GM12878 (cell line): ENCODE measurements around the gene MPZL1. TPM values are rescaled to one million over a fixed set of nuclear protein-coding genes. Genes with fewer than 3 reads are reported as not detected.

Experiments used
- ATF2 ChIP-seq: IDR thresholded peaks from 2 replicates; pipeline ENCODE4 v1.6.1; 2012; ENCODE audit warnings: low read length, inconsistent platforms
- ATF7 ChIP-seq: fragments of 450-650 bp; IDR thresholded peaks from 2 replicates; pipeline ENCODE4 v1.6.1; 2016; ENCODE audit warnings: low read depth, mild to moderate bottlenecking
- BMI1 ChIP-seq: fragments of 450-650 bp; IDR thresholded peaks from 2 replicates; pipeline ENCODE4 v1.6.1; 2016; ENCODE audit warnings: mild to moderate bottlenecking, moderate library complexity, borderline replicate concordance
- CREB1 ChIP-seq: IDR thresholded peaks from 2 replicates; pipeline ENCODE4 v1.6.1; 2012; ENCODE audit warnings: low read depth, mild to moderate bottlenecking, inconsistent platforms
- CREM ChIP-seq: IDR thresholded peaks from 2 replicates; pipeline ENCODE4 v1.6.1; 2014; ENCODE audit warnings: antibody characterized with exemption, low read depth
- FOXK2 ChIP-seq: fragments of 450-650 bp; IDR thresholded peaks from 2 replicates; pipeline ENCODE4 v1.6.1; 2017; ENCODE audit warnings: mild to moderate bottlenecking, moderate library complexity
- HDGF ChIP-seq: fragments of 450-650 bp; IDR thresholded peaks from 2 replicates; pipeline ENCODE4 v1.6.1; 2016; ENCODE audit warnings: antibody characterized with exemption
- KDM1A ChIP-seq: fragments of 200-600 bp; sonication (generic); IDR thresholded peaks from 2 replicates; pipeline ENCODE4 v1.6.1; 2016; ENCODE audit warnings: borderline replicate concordance
- MEF2B ChIP-seq: fragments of 450-650 bp; IDR thresholded peaks from 2 replicates; pipeline ENCODE4 v1.6.1; 2018; ENCODE audit warnings: mild to moderate bottlenecking, moderate library complexity; ENCODE audit not compliant: partially characterized antibody, poor library complexity, severe bottlenecking
- MLLT1 ChIP-seq: fragments of 450-650 bp; IDR thresholded peaks from 2 replicates; pipeline ENCODE4 v1.6.1; 2016; ENCODE audit warnings: mild to moderate bottlenecking
- MXI1 ChIP-seq: fragments of 150-350 bp; IDR thresholded peaks from 2 replicates; pipeline ENCODE4 v1.6.1; 2011; ENCODE audit warnings: low read depth, mild to moderate bottlenecking, inconsistent platforms, low read length, improper control_type of control experiment
- PAX5 ChIP-seq: IDR thresholded peaks from 2 replicates; pipeline ENCODE4 v1.6.1; 2011; ENCODE audit warnings: low read depth, low read length, borderline replicate concordance
- PKNOX1 ChIP-seq: fragments of 450-650 bp; IDR thresholded peaks from 2 replicates; pipeline ENCODE4 v1.6.1; 2016; ENCODE audit warnings: mild to moderate bottlenecking
- RAD21 ChIP-seq: IDR thresholded peaks from 2 replicates; pipeline ENCODE4 v1.6.1; 2011; ENCODE audit warnings: mild to moderate bottlenecking, low read depth, low read length, moderate library complexity; ENCODE audit not compliant: insufficient read depth
- RELA ChIP-seq: fragments of 450-650 bp; IDR thresholded peaks from 2 replicates; pipeline ENCODE4 v1.8.0; 2014; ENCODE audit warnings: borderline replicate concordance; ENCODE audit not compliant: partially characterized antibody
- TARDBP ChIP-seq: IDR thresholded peaks from 2 replicates; pipeline ENCODE4 v1.6.1; 2016; ENCODE audit warnings: borderline replicate concordance
- ZBED1 ChIP-seq: IDR thresholded peaks from 2 replicates; pipeline ENCODE4 v1.6.1; 2016; ENCODE audit warnings: borderline replicate concordance
- ZBTB40 ChIP-seq: fragments of 450-650 bp; IDR thresholded peaks from 2 replicates; pipeline ENCODE4 v1.6.1; 2016; ENCODE audit warnings: mild to moderate bottlenecking, moderate library complexity, borderline replicate concordance
- ZNF24 ChIP-seq: fragments of 450-650 bp; IDR thresholded peaks from 2 replicates; pipeline ENCODE4 v1.6.1; 2017; ENCODE audit warnings: antibody characterized with exemption, mild to moderate bottlenecking
- ZZZ3 ChIP-seq: IDR thresholded peaks from 2 replicates; pipeline ENCODE4 v1.6.1; 2011; ENCODE audit warnings: low read depth; ENCODE audit not compliant: control insufficient read depth, insufficient read length
- polyA plus RNA-seq, 11 experiments: library from polyadenylated mRNA; depleted of rRNA in 4 of 11; unstranded in 6 of 11; stranded (reverse) in 5 of 11; fragments of >200 nt; fragmentation: Nextera tagmentation in 4 of 11; fragmentation: Illumina TruSeq in 1 of 11; extraction: Ambion mirVana in 4 of 11; extraction: Trizol in 1 of 11; gene quantifications; 1 replicate in 1 of 11; 2 replicates in 10 of 11; pipeline versions ENCODE4 v1.2.1 to v1.2.3, GENCODE V29; 2011 to 2016; ENCODE audit warnings: inconsistent platforms in 2 of 11, missing spikeins in 2 of 11, low read depth in 1 of 11
- total RNA-seq, 4 experiments: library from RNA; depleted of rRNA in 3 of 4; stranded (reverse); fragments of >200 nt in 3 of 4; fragmentation: Illumina TruSeq in 1 of 4; extraction: Trizol in 1 of 4; gene quantifications; 2 replicates each; pipeline versions ENCODE4 v1.2.1 to v1.2.3, GENCODE V29; 2013 to 2021

MPZL1 gene
- total and polyA plus RNA-seq, 10 of the 15 experiments (the other 5 are each of a cell fraction or from before 2014, with no cell fraction given) = 9.8 to 60.9 (median 45.9) TPM

- 0 out of 2 replicates have a peak, but pooled peaks have one; percentile 8 for TF ChIP-seq PKNOX1
- TF ChIP-seq KDM1A = no peak
- TF ChIP-seq ZZZ3 = no peak
- peak; percentile 43; the same call in 1 of the 2 replicates for TF ChIP-seq RAD21
- TF ChIP-seq TARDBP = peak; percentile 97
- TF ChIP-seq ZNF24 = peak; percentile 99
- peak; percentile 61 for TF ChIP-seq RELA
- peak; percentile 73 for TF ChIP-seq ATF7
- 0 out of 2 replicates have a peak, but pooled peaks have one; percentile 14 for TF ChIP-seq MXI1
- no peak for TF ChIP-seq MEF2B
- TF ChIP-seq HDGF = no peak
- peak; percentile 77 for TF ChIP-seq CREB1
- peak; percentile 73 for TF ChIP-seq CREM
- no peak for TF ChIP-seq BMI1
- TF ChIP-seq ZBTB40 = peak; percentile 80; the same call in 1 of the 2 replicates
- peak; percentile 37; the same call in 1 of the 2 replicates for TF ChIP-seq MLLT1
- TF ChIP-seq FOXK2 = no peak
- TF ChIP-seq ATF2 = peak; percentile 45; the same call in 1 of the 2 replicates
- peak; percentile 19; the same call in 1 of the 2 replicates for TF ChIP-seq PAX5
- TF ChIP-seq ZBED1 = peak; percentile 83
Observed at GRCh38 chr1:167715157-167715999, 6.4 kb upstream of the MPZL1 start (continued).
